D721Med (cell line): ENCODE data around the gene SPATA9.

Experiments
- DNase-seq: peaks from one replicate; pipeline ENCODE4 v3.0.0; 2011; ENCODE audit warnings: low spot score; ENCODE audit not compliant: insufficient read length
- FAIRE-seq: peaks from 2 replicates; lab custom pipeline; 2011; peaks lifted over from hg19 to GRCh38; lab: Jason Lieb, UNC
- CTCF ChIP-seq: IDR thresholded peaks from 2 replicates; pipeline ENCODE4 v1.5.1; 2012; ENCODE audit warnings: mild to moderate bottlenecking, control low read depth; ENCODE audit not compliant: insufficient read depth; ENCODE audit errors: missing control alignments

The SPATA9 gene

GRCh38 chr5:95662946-95663345, 19.8 kb downstream of the SPATA9 start:
- FAIRE-seq = no peak
- DNase-seq = no peak
- no peak for TF ChIP-seq CTCF

GRCh38 chr5:95660060-95660459, 22.7 kb downstream of the SPATA9 start:
- FAIRE-seq = no peak
- TF ChIP-seq CTCF = no peak

DNA sequence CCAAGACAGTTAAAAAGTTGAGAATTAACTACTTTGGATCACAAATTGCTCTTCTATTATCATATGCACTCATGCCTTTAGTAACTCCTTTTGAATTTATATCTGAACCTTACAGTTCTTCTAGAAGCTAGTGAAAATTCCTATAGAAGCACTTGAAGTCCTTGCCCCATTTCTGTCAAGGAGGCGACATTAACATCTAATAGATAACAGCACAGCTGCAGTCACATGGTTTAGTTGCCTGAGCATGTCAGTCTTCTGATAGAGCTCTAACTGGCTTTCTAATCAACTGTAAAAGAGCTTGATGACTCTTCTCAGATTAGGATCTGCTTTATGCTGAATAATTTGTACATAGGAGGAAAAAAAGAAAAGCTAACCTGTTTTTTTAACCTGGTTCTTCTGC, 27.2 kb downstream of the SPATA9 start:
- FAIRE-seq = no peak
- DNase-seq = no peak
- TF ChIP-seq CTCF = no peak

More at GRCh38 chr5:95660060-95660459, 22.7 kb downstream of the SPATA9 start:
- no peak for DNase-seq

DNA sequence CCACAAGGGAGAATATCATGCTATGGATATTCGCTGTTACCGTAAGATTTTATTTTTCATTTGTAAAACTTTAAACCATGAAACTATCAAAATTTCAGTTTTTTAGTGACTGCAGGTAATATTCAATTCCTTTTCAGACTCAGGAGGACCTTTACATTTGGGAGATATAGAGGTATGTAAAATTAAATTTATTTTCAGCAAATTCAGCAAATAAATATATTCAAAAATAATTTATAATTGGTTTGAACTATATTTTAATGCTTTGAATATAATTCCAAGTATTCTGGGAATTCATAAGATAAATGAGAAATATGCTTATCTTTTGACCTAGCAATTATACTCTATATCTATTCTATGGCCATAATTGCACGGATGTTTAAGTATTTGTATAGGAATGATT, 28.6 kb downstream of the SPATA9 start:
- TF ChIP-seq CTCF = no peak
- FAIRE-seq (no peak), DNase-seq (no peak)

DNA sequence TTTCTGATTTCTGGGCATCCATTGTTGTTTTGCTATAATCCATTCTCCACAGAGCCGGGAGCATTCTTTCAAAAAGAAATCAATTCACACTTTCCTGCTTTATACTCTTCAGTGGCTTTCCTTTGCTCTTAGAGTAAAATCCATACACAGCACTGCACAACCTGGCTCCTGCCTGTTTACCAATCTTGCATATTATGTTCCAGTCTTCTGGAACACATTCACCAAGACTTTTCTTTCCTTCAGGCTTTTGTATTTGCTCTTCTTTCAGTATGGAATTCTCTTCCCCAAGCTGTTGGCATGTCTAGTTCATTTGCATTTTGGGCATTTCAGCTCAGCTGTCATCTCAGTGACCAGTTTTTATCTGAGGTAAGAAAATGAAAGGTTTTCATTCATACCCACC, 29.9 kb downstream of the SPATA9 start:
- FAIRE-seq (no peak), DNase-seq (no peak)
- no peak for TF ChIP-seq CTCF

DNA sequence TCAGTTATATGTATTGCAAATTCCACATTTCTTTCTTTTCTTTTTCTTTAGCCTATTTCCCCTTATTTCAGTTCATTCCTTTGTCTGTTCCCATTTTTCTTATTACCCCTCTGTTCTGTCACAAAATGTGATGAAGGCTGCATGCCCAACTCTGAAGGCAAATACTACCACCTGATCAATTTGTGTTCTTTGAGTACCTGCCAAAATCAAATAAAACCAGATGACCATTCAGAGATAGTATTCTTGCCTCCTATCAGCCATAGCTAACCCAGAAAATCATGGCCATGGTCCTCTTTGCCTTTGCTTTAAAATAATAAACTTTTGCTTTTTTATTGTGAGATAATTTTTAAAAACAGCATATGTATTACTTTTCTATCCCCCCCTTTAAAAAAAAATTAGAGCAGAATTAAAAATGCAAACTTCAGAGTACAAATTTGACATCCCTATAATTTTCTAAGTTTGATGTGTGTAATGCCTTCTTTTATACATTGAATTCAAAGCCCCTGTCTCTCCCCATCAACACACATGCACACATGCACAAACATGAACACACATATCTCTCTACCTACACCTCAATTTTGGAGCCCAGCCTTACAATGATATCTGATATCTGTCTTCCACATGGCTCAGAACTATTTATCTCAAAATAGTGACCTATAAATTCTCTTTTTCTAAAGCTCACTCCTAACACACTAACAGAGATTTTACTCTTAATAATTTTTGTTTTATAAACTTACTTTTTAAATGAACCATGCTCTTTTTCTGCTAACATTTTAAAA, 32.8 kb downstream of the SPATA9 start:
- DNase-seq (no peak), FAIRE-seq (no peak)

More for the DNA sequence above, 32.8 kb downstream of the SPATA9 start:
- TF ChIP-seq CTCF = no peak
